ENCODE results near the gene APELA. TPM values are rescaled to one million over a fixed set of nuclear protein-coding genes. Genes with fewer than 3 reads are reported as not detected.

APELA gene
- total and polyA plus RNA-seq, 2 of the 13 experiments (the other 11 are each of a cell fraction or from before 2014, with no cell fraction given): not detected

- no TSS peak for BruUV-seq (replicated peaks)
- H3K4me1 ChIP-seq (ENCODE audit: insufficient read depth, low read length): no peaks in the 10 kb centered on the region
- no peaks in the 10 kb centered on the region for H3K79me2 ChIP-seq (ENCODE audit: insufficient read depth, low read length)
- H3K4me3 ChIP-seq (replicated peaks in 1 of 3; ENCODE audit: insufficient read depth in 1 of 3, low read depth in 2 of 3, low read length in 3 of 3): no peak overlapping the region
- TF ChIP-seq HDAC2 (CRISPR knock-in tag; IDR thresholded peaks at IDR 0.05) (no peak), PRDM4 (CRISPR knock-in tag; IDR thresholded peaks at IDR 0.05; ENCODE audit: borderline replicate concordance) (no peak), ZNF34 (CRISPR knock-in tag; IDR thresholded peaks at IDR 0.05; ENCODE audit: borderline replicate concordance) (no peak), TAF15 (IDR thresholded peaks at IDR 0.05; ENCODE audit: low read depth, low read length, poor library complexity, severe bottlenecking) (no peak), SMAD1 (CRISPR knock-in tag; IDR thresholded peaks at IDR 0.05; ENCODE audit: borderline replicate concordance, low read depth) (no peak)
- 58% methylated on average over 9 of the region's 9 CpGs for WGBS (ENCODE audit: low lambda C conversion rate)
- H2AFZ ChIP-seq (ENCODE audit: low read length): no peak overlapping the region
- ChIA-PET POLR2A (no interaction called here), CTCF (ENCODE audit: low intra/inter-chr PET ratio, low total read pairs) (no interaction called here)
- ATAC-seq (no peak), DNase-seq (ENCODE audit: low spot score) (no peak), FAIRE-seq (no peak)
- H3K9ac ChIP-seq (ENCODE audit: insufficient read depth, low read depth, low read length): no peak overlapping the region
- intact Hi-C loops (cut with micrococcal nuclease; ENCODE audit: unreplicated experiment) (no loop called here), in situ Hi-C loops (cut with HindIII; ENCODE audit: extremely low pct_ligation_motif_present, low pct_unique_long_range_greater_than_20kb) (no loop called here)
- H3K4me2 ChIP-seq (ENCODE audit: low read depth, low read length): no peak overlapping the region
- no peaks in the 10 kb centered on the region for H3K9me3 ChIP-seq (ENCODE audit: low read length)
- no peaks in the 10 kb centered on the region for H3K36me3 ChIP-seq (replicated peaks in 1 of 2; ENCODE audit: control insufficient read depth in 1 of 2, insufficient read depth in 2 of 2, low read length in 2 of 2)
- H3K27ac ChIP-seq (ENCODE audit: extremely low read length, insufficient read depth, low read length): no peak overlapping the region
- no peaks in the 10 kb centered on the region; a peak in 2 of 5 replicates for H3K27me3 ChIP-seq (ENCODE audit: control insufficient read depth in 1 of 2, insufficient read depth in 2 of 2, low read length in 2 of 2)
- H4K20me1 ChIP-seq (ENCODE audit: insufficient read depth, low read length): no peaks in the 10 kb centered on the region
Measured at GRCh38 chr4:164943192-164943591, 66.2 kb downstream of the APELA start.

DNA sequence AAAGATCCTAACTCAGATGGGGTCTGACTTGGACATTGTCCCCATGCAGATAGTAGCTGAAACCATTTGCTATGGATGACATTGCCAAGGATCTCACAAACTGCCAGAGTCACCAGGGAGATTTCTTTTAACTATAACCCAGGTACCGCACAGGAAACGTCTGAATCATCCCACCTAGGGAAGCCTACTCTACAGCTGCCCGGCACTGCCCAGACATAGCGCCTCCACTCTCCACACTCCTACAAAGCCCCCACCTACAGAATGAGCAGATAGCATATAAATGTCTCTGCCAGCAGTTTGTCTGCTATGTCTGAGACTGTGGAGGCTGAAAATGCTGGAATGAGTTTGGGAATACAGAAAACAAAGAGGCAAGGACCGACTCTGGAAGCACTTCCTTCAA lies 68.2 kb downstream of the APELA start:
- Histone ChIP-seq H3K27ac (ENCODE audit: extremely low read length, insufficient read depth, low read length) (no peak overlapping the region), H3K4me1 (ENCODE audit: insufficient read depth, low read length) (no peaks in the 10 kb centered on the region), H3K4me3 (replicated peaks in 1 of 3; ENCODE audit: insufficient read depth in 1 of 3, low read depth in 2 of 3, low read length in 3 of 3) (no peak overlapping the region), H2AFZ (ENCODE audit: low read length) (no peak overlapping the region), H3K9ac (ENCODE audit: insufficient read depth, low read depth, low read length) (no peak overlapping the region), H3K9me3 (ENCODE audit: low read length) (no peaks in the 10 kb centered on the region), H3K27me3 (ENCODE audit: control insufficient read depth in 1 of 2, insufficient read depth in 2 of 2, low read length in 2 of 2) (no peaks in the 10 kb centered on the region; a peak in 1 of 5 replicates), H4K20me1 (ENCODE audit: insufficient read depth, low read length) (no peaks in the 10 kb centered on the region), H3K4me2 (ENCODE audit: low read depth, low read length) (no peak overlapping the region), H3K36me3 (replicated peaks in 1 of 2; ENCODE audit: control insufficient read depth in 1 of 2, insufficient read depth in 2 of 2, low read length in 2 of 2) (no peaks in the 10 kb centered on the region), H3K79me2 (ENCODE audit: insufficient read depth, low read length) (no peaks in the 10 kb centered on the region)
- in situ Hi-C loops (cut with HindIII; ENCODE audit: extremely low pct_ligation_motif_present, low pct_unique_long_range_greater_than_20kb): no loop called here
- CTCF ChIA-PET (ENCODE audit: low intra/inter-chr PET ratio, low total read pairs): no interaction called here
- POLR2A ChIA-PET: no interaction called here
- ATAC-seq: no peak
- no peak for FAIRE-seq
- WGBS (ENCODE audit: low lambda C conversion rate): 17% methylated on average over 5 of the region's 5 CpGs
- intact Hi-C loops (cut with micrococcal nuclease; ENCODE audit: unreplicated experiment): no loop called here
- no TSS peak for BruUV-seq (replicated peaks)
- no peak for DNase-seq (ENCODE audit: low spot score)
- TF ChIP-seq, protein P1, sequence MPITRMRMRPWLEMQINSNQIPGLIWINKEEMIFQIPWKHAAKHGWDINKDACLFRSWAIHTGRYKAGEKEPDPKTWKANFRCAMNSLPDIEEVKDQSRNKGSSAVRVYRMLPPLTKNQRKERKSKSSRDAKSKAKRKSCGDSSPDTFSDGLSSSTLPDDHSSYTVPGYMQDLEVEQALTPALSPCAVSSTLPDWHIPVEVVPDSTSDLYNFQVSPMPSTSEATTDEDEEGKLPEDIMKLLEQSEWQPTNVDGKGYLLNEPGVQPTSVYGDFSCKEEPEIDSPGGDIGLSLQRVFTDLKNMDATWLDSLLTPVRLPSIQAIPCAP (CRISPR knock-in tag; IDR thresholded peaks at IDR 0.05; ENCODE audit: low read depth): no peak
- TF ChIP-seq, protein P2, sequence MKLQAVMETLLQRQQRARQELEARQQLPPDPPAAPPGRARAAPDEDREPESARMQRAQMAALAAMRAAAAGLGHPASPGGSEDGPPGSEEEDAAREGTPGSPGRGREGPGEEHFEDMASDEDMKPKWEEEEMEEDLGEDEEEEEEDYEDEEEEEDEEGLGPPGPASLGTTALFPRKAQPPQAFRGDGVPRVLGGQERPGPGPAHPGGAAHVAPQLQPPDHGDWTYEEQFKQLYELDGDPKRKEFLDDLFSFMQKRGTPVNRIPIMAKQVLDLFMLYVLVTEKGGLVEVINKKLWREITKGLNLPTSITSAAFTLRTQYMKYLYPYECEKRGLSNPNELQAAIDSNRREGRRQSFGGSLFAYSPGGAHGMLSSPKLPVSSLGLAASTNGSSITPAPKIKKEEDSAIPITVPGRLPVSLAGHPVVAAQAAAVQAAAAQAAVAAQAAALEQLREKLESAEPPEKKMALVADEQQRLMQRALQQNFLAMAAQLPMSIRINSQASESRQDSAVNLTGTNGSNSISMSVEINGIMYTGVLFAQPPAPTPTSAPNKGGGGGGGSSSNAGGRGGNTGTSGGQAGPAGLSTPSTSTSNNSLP (IDR thresholded peaks at IDR 0.05; ENCODE audit: low read depth, low read length): no peak
- TF ChIP-seq ZNF543 (CRISPR knock-in tag; IDR thresholded peaks at IDR 0.05) (no peak), ZNF496 (CRISPR knock-in tag; IDR thresholded peaks at IDR 0.05; ENCODE audit: insufficient replicate concordance) (no peak), YEATS2 (CRISPR knock-in tag; IDR thresholded peaks at IDR 0.05; ENCODE audit: borderline replicate concordance) (no peak), SOX6 (IDR thresholded peaks at IDR 0.05) (no peak), SOX6 (CRISPR knock-in tag; IDR thresholded peaks at IDR 0.05) (no peak), SETDB1 (CRISPR knock-in tag; IDR thresholded peaks at IDR 0.05; ENCODE audit: borderline replicate concordance) (no peak)

Data from HepG2 (cell line).